IMR-90 (cell line): ENCODE measurements around the gene PTH1R. TPM values are rescaled to one million over a fixed set of nuclear protein-coding genes. Genes with fewer than 3 reads are reported as not detected.

Experiments used
- ATAC-seq: fragments of 200-7000 bp; cut with Tn5 transposase; 2 replicates; pipeline ENCODE4 v1.9.1; 2020; ENCODE audit warnings: low read depth, mild to moderate bottlenecking, moderate library complexity
- BruUV-seq: library from RNA; stranded (reverse); fragments of 400-500 nt; replicated peaks from 2 replicates; lab custom pipeline; 2021; lab: Mats Ljungman, UMichigan
- CTCF ChIA-PET: fragments of 300-600 bp; formaldehyde crosslinking; extraction: SDS; loops from one replicate; lab custom pipeline; 2021; ENCODE audit warnings: antibody characterized with exemption; lab: Yijun Ruan, JAX
- POLR2A ChIA-PET: fragments of 300-600 bp; sonication (Branson Sonifier 250); formaldehyde crosslinking; loops from one replicate; lab custom pipeline; 2022; ENCODE audit warnings: antibody characterized with exemption; ENCODE audit not compliant: unreplicated experiment; lab: Charles Lee
- DNase-seq: peaks from one replicate; pipeline ENCODE4 v3.0.0; 2013
- H2AFZ ChIP-seq: replicated peaks from 2 replicates; pipeline ENCODE3; 2013; ENCODE audit warnings: low read length, mild to moderate bottlenecking; ENCODE audit not compliant: poor library complexity
- H2AK5ac ChIP-seq: 2 replicates; pipeline ENCODE4 v1.6.1; 2013; ENCODE audit warnings: low read depth, low read length, inconsistent platforms
- H2AK9ac ChIP-seq: replicated peaks from 2 replicates; pipeline ENCODE3; 2013; ENCODE audit warnings: mild to moderate bottlenecking, low read depth, low read length, moderate library complexity; ENCODE audit not compliant: poor library complexity
- H2BK120ac ChIP-seq: 2 replicates; pipeline ENCODE4 v1.6.1; 2013; ENCODE audit warnings: low read depth, low read length, inconsistent platforms
- H2BK15ac ChIP-seq: 3 replicates; pipeline ENCODE4 v1.6.1; 2013; ENCODE audit warnings: low read depth, low read length, inconsistent platforms
- H2BK20ac ChIP-seq: 2 replicates; pipeline ENCODE4 v1.6.1; 2013; ENCODE audit warnings: low read depth, mild to moderate bottlenecking, inconsistent platforms, low read length, moderate library complexity
- H2BK5ac ChIP-seq: 2 replicates; pipeline ENCODE4 v1.6.1; 2013; ENCODE audit warnings: mild to moderate bottlenecking, low read depth, low read length, inconsistent platforms; ENCODE audit not compliant: poor library complexity, severe bottlenecking
- H3K14ac ChIP-seq: replicated peaks from 2 replicates; pipeline ENCODE4 v1.6.1; 2013; ENCODE audit warnings: low read depth, low read length, inconsistent platforms
- H3K18ac ChIP-seq: 2 replicates; pipeline ENCODE4 v1.6.1; 2013; ENCODE audit warnings: low read depth, low read length, control low read depth
- H3K23ac ChIP-seq: 2 replicates; pipeline ENCODE4 v1.6.1; 2013; ENCODE audit warnings: low read depth, low read length, inconsistent platforms
- H3K27ac ChIP-seq: 2 replicates; pipeline ENCODE4 v1.5.1; 2013; ENCODE audit warnings: mild to moderate bottlenecking, control low read depth, low read length; ENCODE audit not compliant: insufficient read depth
- H3K27me3 ChIP-seq: 2 replicates; pipeline ENCODE4 v1.6.1; 2013; ENCODE audit warnings: low read length; ENCODE audit not compliant: control insufficient read depth, insufficient read depth
- H3K36me3 ChIP-seq: 2 replicates; pipeline ENCODE4 v1.6.1; 2013; ENCODE audit warnings: low read length, mixed read lengths; ENCODE audit not compliant: control insufficient read depth, insufficient read depth
- H3K4ac ChIP-seq: 2 replicates; pipeline ENCODE4 v1.6.1; 2013; ENCODE audit warnings: low read depth, low read length, inconsistent platforms
- H3K4me1 ChIP-seq: 2 replicates; pipeline ENCODE4 v1.6.1; 2013; ENCODE audit warnings: low read length, mixed read lengths; ENCODE audit not compliant: control insufficient read depth, insufficient read depth
- H3K4me2 ChIP-seq: 2 replicates; pipeline ENCODE4 v1.6.1; 2013; ENCODE audit warnings: low read depth, mild to moderate bottlenecking, control low read depth, low read length, moderate library complexity
- H3K4me3 ChIP-seq: 2 replicates; pipeline ENCODE4 v1.5.1; 2013; ENCODE audit warnings: low read depth, mild to moderate bottlenecking, control low read depth, low read length, moderate library complexity; ENCODE audit not compliant: insufficient read depth
- H3K56ac ChIP-seq: 2 replicates; pipeline ENCODE4 v1.6.1; 2013; ENCODE audit warnings: low read length, inconsistent platforms; ENCODE audit not compliant: insufficient read depth; ENCODE audit errors: extremely low read depth
- H3K79me1 ChIP-seq, 2 experiments: 2 replicates each; pipeline ENCODE4 v1.6.1; 2013; ENCODE audit warnings: low read length in 2 of 2, inconsistent platforms in 1 of 2, low read depth in 1 of 2
- H3K9ac ChIP-seq: 2 replicates; pipeline ENCODE4 v1.6.1; 2013; ENCODE audit warnings: low read depth, low read length, control low read depth
- H3K9me1 ChIP-seq: 2 replicates; pipeline ENCODE4 v1.6.1; 2013; ENCODE audit warnings: low read length, inconsistent platforms; ENCODE audit not compliant: insufficient read depth
- H3K9me3 ChIP-seq: 2 replicates; pipeline ENCODE4 v1.6.1; 2013; ENCODE audit warnings: low read length; ENCODE audit not compliant: control insufficient read depth, insufficient read depth
- H4K20me1 ChIP-seq: 2 replicates; pipeline ENCODE4 v1.6.1; 2013; ENCODE audit warnings: low read length, inconsistent platforms; ENCODE audit not compliant: insufficient read depth
- H4K5ac ChIP-seq: 2 replicates; pipeline ENCODE4 v1.6.1; 2013; ENCODE audit warnings: mild to moderate bottlenecking, low read depth, low read length, control low read depth
- H4K8ac ChIP-seq, 2 experiments: 2 replicates each; pipeline ENCODE4 v1.6.1; 2013; ENCODE audit warnings: low read depth in 2 of 2, low read length in 2 of 2, control low read depth in 1 of 2, inconsistent platforms in 1 of 2
- H4K91ac ChIP-seq: 2 replicates; pipeline ENCODE4 v1.6.1; 2013; ENCODE audit warnings: low read depth, low read length, inconsistent platforms; ENCODE audit not compliant: insufficient read depth
- MXI1 ChIP-seq: IDR thresholded peaks from 2 replicates; pipeline ENCODE4 v1.6.1; 2012; ENCODE audit warnings: low read depth, mild to moderate bottlenecking, low read length, moderate library complexity, borderline replicate concordance
- RCOR1 ChIP-seq: IDR thresholded peaks from 2 replicates; pipeline ENCODE4 v1.6.1; 2012; ENCODE audit warnings: mild to moderate bottlenecking, low read length, improper control_type of control experiment; ENCODE audit not compliant: insufficient replicate concordance
- RFX5 ChIP-seq: IDR thresholded peaks from 2 replicates; pipeline ENCODE4 v1.8.0; 2012; ENCODE audit warnings: low read depth, mild to moderate bottlenecking, low read length, moderate library complexity
- SMC3 ChIP-seq: fragments of 150-350 bp; IDR thresholded peaks from 2 replicates; pipeline ENCODE4 v1.6.1; 2016; ENCODE audit warnings: low read depth, mild to moderate bottlenecking, antibody characterized with exemption, low read length, moderate library complexity
- WGBS, 2 experiments: methylation state at CpG; one replicate each; pipeline versions ENCODE4 v1.1.5 to v1.1.7; 2013; ENCODE audit warnings: missing lambda C conversion rate in 2 of 2; ENCODE audit not compliant: insufficient read length in 1 of 2; ENCODE audit errors: extremely low coverage in 2 of 2; 5-methylcytosine and 5-hydroxymethylcytosine counted together
- dilution Hi-C: fragments of 300-500 bp; cut with HindIII; formaldehyde crosslinking; loops from one replicate; pipeline ENCODE4 v1.14.3; 2018; ENCODE audit warnings: low sequenced_read_pairs; ENCODE audit not compliant: unreplicated experiment
- in situ Hi-C: fragments of 300-500 bp; cut with MboI; formaldehyde crosslinking; loops from 3 replicates; pipeline ENCODE4 v1.14.3; 2019; ENCODE audit warnings: low sequenced_read_pairs, inconsistent platforms, mixed read lengths
- intact Hi-C: fragments of 100-400 bp; cut with micrococcal nuclease; formaldehyde crosslinking; loops from 2 replicates; pipeline ENCODE4 v1.10.0; 2022
- polyA plus RNA-seq, 3 experiments: library from polyadenylated mRNA; depleted of rRNA; stranded (reverse); fragments of >200 nt; gene quantifications; 2 replicates each; pipeline ENCODE4 v1.2.3, GENCODE V29; 2012; ENCODE audit warnings: low replicate concordance in 1 of 3
- total RNA-seq: library from RNA; depleted of rRNA; stranded (reverse); fragments of >200 nt; gene quantifications from 2 replicates; pipeline ENCODE4 v1.2.3, GENCODE V29; 2012
- TF ChIP-seq, protein P1 (sequence below): conservative IDR thresholded peaks from 2 replicates; pipeline ENCODE4 v1.5.1; 2012; ENCODE audit warnings: mild to moderate bottlenecking, low read depth, low read length, improper control_type of control experiment
- TF ChIP-seq, protein P2 (sequence below): fragments of 150-350 bp; IDR thresholded peaks from 2 replicates; pipeline ENCODE4 v1.6.1; 2017; ENCODE audit warnings: mild to moderate bottlenecking, antibody characterized with exemption, low read length, low read depth

Gene PTH1R
- total and polyA plus RNA-seq, 2 of the 4 experiments (the other 2 are of a cell fraction): 0.15 to 0.18 TPM

DNA sequence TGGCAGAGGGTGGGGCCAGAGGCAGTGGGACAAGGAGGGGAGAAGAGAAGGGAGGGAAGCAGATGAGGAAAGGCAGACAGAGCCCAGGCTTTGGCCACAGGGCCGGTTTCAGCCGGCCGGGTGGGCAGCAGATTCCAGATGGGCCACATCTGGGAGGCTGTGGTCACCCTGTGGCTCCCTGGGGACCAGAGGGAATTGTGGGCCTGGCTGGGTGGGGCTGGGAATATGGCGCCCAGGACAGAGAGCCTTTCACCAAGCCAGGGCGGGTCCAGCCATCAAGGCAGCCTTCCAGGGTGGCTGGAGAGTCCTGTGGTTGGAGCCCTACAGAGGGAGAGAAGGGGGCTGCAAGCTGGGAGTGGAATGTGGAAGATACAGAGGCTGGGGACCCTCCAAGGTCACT, 18.9 kb downstream of the PTH1R start:
- no peaks in the 10 kb centered on the region; the same call in 1 of the 2 replicates for H3K4me1 ChIP-seq
- H3K4me2 ChIP-seq: no peak overlapping the region
- CTCF ChIA-PET: interaction anchor here (1.6 kb wide), 1 partner anchor 188 kb away, joined by 6 read pairs; no protein-coding TSS in a partner anchor
- H4K91ac ChIP-seq: no peak overlapping the region
- H4K8ac ChIP-seq: no peak overlapping the region
- H3K79me1 ChIP-seq: no peaks in the 10 kb centered on the region
- H2BK120ac ChIP-seq: no peak overlapping the region
- ATAC-seq (no peak), DNase-seq (no peak)
- no peaks in the 10 kb centered on the region for H3K9me3 ChIP-seq
- H3K18ac ChIP-seq: no peak overlapping the region
- no peak overlapping the region for H3K9ac ChIP-seq
- TF ChIP-seq RCOR1: no peak
- TF ChIP-seq MXI1: no peak
- TF ChIP-seq, protein P1, sequence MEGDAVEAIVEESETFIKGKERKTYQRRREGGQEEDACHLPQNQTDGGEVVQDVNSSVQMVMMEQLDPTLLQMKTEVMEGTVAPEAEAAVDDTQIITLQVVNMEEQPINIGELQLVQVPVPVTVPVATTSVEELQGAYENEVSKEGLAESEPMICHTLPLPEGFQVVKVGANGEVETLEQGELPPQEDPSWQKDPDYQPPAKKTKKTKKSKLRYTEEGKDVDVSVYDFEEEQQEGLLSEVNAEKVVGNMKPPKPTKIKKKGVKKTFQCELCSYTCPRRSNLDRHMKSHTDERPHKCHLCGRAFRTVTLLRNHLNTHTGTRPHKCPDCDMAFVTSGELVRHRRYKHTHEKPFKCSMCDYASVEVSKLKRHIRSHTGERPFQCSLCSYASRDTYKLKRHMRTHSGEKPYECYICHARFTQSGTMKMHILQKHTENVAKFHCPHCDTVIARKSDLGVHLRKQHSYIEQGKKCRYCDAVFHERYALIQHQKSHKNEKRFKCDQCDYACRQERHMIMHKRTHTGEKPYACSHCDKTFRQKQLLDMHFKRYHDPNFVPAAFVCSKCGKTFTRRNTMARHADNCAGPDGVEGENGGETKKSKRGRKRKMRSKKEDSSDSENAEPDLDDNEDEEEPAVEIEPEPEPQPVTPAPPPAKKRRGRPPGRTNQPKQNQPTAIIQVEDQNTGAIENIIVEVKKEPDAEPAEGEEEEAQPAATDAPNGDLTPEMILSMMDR: no peak
- no peak for TF ChIP-seq RFX5
- TF ChIP-seq, protein P2, sequence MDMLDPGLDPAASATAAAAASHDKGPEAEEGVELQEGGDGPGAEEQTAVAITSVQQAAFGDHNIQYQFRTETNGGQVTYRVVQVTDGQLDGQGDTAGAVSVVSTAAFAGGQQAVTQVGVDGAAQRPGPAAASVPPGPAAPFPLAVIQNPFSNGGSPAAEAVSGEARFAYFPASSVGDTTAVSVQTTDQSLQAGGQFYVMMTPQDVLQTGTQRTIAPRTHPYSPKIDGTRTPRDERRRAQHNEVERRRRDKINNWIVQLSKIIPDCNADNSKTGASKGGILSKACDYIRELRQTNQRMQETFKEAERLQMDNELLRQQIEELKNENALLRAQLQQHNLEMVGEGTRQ: no peak
- TF ChIP-seq SMC3: no peak
- H2BK15ac ChIP-seq: no peak overlapping the region
- no peak overlapping the region for H2AK5ac ChIP-seq
- no peak overlapping the region for H3K4ac ChIP-seq
- 0 out of 2 replicates have a peak, but pooled peaks cover 3% of the 10 kb centered on the region for H3K9me1 ChIP-seq
- no peak overlapping the region for H2AK9ac ChIP-seq
- POLR2A ChIA-PET: no interaction called here
- no peak overlapping the region for H2AFZ ChIP-seq
- H4K5ac ChIP-seq: no peak overlapping the region
- peaks cover 4% of the 10 kb centered on the region; the same call in 1 of the 2 replicates for H4K20me1 ChIP-seq
- no TSS peak for BruUV-seq
- H3K4me3 ChIP-seq: no peak overlapping the region
- H3K36me3 ChIP-seq: no peaks in the 10 kb centered on the region
- in situ Hi-C loops (loop anchor here (5.0 to 25.0 kb wide), 2 partner anchors 194 to 409 kb away; partner anchors contain the start of genes RTP3 and TMIE), dilution Hi-C loops (no loop called here), intact Hi-C loops (no loop called here)
- no peak overlapping the region for H3K14ac ChIP-seq
- H2BK20ac ChIP-seq: no peak overlapping the region
- no peak overlapping the region for H3K27ac ChIP-seq
- peaks cover 22% of the 10 kb centered on the region for H3K27me3 ChIP-seq
- no peak overlapping the region for H2BK5ac ChIP-seq
- H3K56ac ChIP-seq: no peak overlapping the region
- 77% methylated on average over 3 of the region's 5 CpGs; no CpG with 5 or more reads in 1 of the 2 experiments for WGBS, 2 experiments
- H3K23ac ChIP-seq: no peak overlapping the region; the same call in 1 of the 2 replicates
